GM18858 (cell line): ENCODE data around the gene CCN2.
"Not testable (repeated sequence)": the region's sequence is repeated elsewhere in the genome, so short reads cannot be mapped to it uniquely, and the experiment has no call there.

ENCODE experiments used
- ATAC-seq: cut with Tn5 transposase; IDR thresholded peaks from one replicate; pipeline ENCODE4 v1.9.1; 2021; ENCODE audit not compliant: unreplicated experiment

Gene CCN2

GRCh38 chr6:131911951-131912350, 39.2 kb downstream of the CCN2 start:
- ATAC-seq, result no peak

- no peak for ATAC-seq
Measured at GRCh38 chr6:131910956-131911355, 40.2 kb downstream of the CCN2 start.

- peak; percentile 18 for ATAC-seq
Measured at GRCh38 chr6:131910219-131910589, 41.0 kb downstream of the CCN2 start.

GRCh38 chr6:131909408-131910218, 41.6 kb downstream of the CCN2 start:
- peak; percentile 97 for ATAC-seq

GRCh38 chr6:131908787-131909186, 42.4 kb downstream of the CCN2 start:
- not testable (repeated sequence) for ATAC-seq

- ATAC-seq, result not testable (repeated sequence)
Measured at GRCh38 chr6:131903734-131904133, 47.4 kb downstream of the CCN2 start.

- ATAC-seq, result not testable (repeated sequence)
Measured at GRCh38 chr6:131901326-131901873, 49.8 kb downstream of the CCN2 start.

- ATAC-seq, result no peak
Measured at GRCh38 chr6:131900231-131900630, 50.9 kb downstream of the CCN2 start.

- ATAC-seq, result no peak
Measured at GRCh38 chr6:131898718-131899117, 52.5 kb downstream of the CCN2 start.
